ENCODE data around the gene ATP8A2.

Gene ATP8A2

GRCh38 chr13:25967144-25967543 lies 595.4 kb downstream of the ATP8A2 start:
- no peak for DNase-seq (ENCODE audit: low read depth)

DNA sequence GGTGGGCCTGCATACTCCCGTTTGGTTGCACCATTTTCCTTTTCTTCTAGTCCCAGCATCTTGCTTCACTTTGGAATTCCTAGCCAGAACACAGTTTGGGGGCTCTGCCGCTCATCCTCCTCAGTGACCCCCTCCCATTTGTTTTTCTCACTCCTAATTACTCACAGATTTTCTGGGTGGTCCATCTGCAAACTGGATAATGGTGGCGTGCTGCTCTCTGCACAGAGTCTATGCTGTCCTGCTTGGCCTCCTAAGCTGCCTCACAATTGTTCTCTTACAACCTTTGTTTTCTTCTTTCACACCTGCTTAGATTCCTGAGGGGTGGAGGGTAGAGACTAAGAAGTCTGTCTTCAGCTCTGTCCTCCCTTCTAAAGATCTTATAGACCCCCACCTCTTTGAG lies 599.3 kb downstream of the ATP8A2 start:
- no peak for DNase-seq (ENCODE audit: low read depth)

GRCh38 chr13:25971459-25972145 lies 599.8 kb downstream of the ATP8A2 start:
- DNase-seq (ENCODE audit: low read depth): no peak

DNA sequence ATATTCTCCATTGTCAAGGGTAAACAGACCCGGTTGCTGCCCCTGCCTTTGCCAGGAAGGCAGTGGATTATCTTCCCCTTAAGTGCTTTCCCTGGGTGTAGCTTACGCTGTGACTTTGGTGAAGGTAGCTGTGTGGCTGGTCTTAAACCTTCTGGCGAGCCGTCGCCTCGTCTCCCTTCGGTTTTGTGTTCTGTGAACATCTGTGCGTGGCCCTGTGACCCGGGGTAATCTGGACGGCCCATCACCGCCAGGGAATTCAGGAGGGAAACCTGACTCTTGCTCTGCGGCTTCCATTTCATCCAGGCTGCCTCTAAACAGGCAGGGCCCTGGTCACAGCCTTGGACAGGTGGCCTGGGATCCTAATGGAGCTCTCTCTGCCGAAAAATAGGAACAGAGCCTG lies 601.3 kb downstream of the ATP8A2 start:
- no peak for DNase-seq (ENCODE audit: low read depth)

- DNase-seq (ENCODE audit: low read depth): no peak
Observed at GRCh38 chr13:25973576-25973975, 601.8 kb downstream of the ATP8A2 start.

GRCh38 chr13:25977216-25977615 lies 605.4 kb downstream of the ATP8A2 start:
- DNase-seq (ENCODE audit: low read depth): no peak

GRCh38 chr13:25977671-25978070 lies 605.9 kb downstream of the ATP8A2 start:
- DNase-seq (ENCODE audit: low read depth): no peak

DNA sequence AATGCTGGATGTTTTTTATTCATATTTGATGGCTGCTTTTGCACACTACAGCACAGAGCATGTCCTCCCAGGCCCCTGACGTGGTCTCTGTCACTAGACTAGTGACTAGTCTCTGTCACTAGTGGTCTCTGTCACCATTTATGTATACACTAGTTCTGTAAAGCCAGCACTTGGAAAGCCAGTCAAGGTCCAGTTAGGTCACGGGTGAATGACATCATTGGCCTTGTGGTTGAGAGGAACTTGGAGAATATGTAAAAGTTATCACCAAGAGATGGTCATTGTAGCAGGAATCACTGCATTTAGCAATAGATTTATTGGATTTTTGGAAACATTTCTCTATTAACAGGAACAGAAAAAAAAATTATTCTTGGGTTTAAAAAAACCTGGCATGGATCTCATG lies 607.2 kb downstream of the ATP8A2 start:
- no peak for DNase-seq (ENCODE audit: low read depth)

GRCh38 chr13:25979371-25979770 lies 607.6 kb downstream of the ATP8A2 start:
- no peak for DNase-seq (ENCODE audit: low read depth)

GRCh38 chr13:25980255-25980654 lies 608.5 kb downstream of the ATP8A2 start:
- no peak for DNase-seq (ENCODE audit: low read depth)

DNA sequence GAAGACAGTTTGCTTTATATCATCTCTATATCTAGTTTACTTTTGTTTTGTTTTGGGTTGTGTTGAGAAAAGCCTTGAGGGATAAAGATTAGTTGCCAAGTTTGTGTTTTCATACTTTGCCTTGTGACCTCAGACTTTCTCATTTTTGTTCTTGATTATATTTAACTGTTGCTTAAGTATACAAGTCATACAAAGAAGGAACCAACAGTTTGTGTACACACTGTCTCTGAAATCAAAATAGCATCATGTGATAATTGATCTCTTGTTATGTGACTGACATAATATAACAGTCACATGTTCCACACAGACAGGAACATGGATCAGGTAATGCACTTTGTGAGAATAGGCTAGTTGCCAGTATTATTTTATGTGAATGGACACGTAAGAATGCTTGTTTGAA lies 609.3 kb downstream of the ATP8A2 start:
- no peak for DNase-seq (ENCODE audit: low read depth)

DNA sequence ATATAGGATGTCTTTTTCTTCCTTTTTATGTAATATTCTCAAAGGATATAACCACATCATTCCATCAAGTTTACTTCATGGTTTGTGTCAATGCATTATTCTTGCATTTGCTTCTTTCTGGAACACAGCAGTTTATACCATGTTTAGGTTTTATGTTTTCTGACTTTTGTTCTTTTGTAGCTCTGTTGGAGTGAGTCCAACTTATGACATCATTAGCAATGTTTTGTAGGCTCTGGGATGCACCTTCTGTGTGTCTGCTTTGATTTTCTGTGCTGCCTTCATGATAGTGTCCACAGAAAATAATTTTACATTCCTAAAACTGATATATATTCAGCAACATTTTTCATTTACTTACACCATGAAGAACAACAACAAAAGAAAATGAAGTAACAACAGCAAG lies 611.1 kb downstream of the ATP8A2 start:
- DNase-seq (ENCODE audit: low read depth): no peak

DNA sequence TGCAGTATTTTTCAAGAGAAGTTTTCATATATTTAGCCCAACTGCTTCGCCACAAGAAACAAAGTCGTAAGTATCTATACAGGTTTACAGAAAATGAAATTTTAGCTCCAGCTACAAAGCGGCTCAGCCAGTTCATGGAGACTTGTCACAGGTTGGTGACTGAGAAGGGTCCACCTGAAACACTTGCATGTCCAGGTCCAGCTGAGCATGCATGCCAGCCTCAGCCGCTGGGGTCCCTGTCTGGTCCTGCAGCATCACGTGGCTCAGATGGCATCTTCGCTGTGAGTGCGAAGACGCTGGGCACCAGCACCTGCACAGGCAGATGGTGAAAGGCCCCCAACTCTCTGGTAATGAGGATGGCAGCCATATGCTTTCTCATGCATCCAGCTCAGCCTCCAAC lies 616.2 kb downstream of the ATP8A2 start:
- no peak for DNase-seq (ENCODE audit: low read depth)

GRCh38 chr13:25988661-25989060 lies 616.9 kb downstream of the ATP8A2 start:
- no peak for DNase-seq (ENCODE audit: low read depth)

- DNase-seq (ENCODE audit: low read depth): no peak
Observed at GRCh38 chr13:25990801-25991200, 619.0 kb downstream of the ATP8A2 start.

DNA sequence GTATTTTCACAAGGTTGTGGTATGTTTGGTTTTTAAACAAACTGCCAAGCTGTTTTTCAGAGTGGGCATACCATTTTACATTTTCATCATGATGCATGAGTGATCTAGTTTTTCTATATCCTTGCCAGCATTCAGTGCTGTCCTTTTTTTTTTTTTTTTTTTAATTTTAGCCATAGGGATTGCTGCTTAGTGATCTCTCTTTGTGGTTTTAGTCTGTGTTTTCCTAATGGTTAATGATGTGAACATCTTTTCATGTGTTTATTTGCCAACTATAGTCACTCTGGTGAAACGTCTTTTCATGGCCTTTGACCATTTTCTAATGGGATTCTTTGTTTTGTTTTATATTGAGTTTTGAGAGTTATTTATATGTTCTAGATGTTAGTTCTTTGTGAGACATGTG lies 620.3 kb downstream of the ATP8A2 start:
- no peak for DNase-seq (ENCODE audit: low read depth)

- DNase-seq (ENCODE audit: low read depth): no peak
Observed at GRCh38 chr13:26007261-26008125, 635.7 kb downstream of the ATP8A2 start.

GRCh38 chr13:26010487-26011207 lies 638.9 kb downstream of the ATP8A2 start:
- DNase-seq (ENCODE audit: low read depth): no peak

- no peak for DNase-seq (ENCODE audit: low read depth)
Observed at GRCh38 chr13:26011208-26011573, 639.4 kb downstream of the ATP8A2 start.

DNA sequence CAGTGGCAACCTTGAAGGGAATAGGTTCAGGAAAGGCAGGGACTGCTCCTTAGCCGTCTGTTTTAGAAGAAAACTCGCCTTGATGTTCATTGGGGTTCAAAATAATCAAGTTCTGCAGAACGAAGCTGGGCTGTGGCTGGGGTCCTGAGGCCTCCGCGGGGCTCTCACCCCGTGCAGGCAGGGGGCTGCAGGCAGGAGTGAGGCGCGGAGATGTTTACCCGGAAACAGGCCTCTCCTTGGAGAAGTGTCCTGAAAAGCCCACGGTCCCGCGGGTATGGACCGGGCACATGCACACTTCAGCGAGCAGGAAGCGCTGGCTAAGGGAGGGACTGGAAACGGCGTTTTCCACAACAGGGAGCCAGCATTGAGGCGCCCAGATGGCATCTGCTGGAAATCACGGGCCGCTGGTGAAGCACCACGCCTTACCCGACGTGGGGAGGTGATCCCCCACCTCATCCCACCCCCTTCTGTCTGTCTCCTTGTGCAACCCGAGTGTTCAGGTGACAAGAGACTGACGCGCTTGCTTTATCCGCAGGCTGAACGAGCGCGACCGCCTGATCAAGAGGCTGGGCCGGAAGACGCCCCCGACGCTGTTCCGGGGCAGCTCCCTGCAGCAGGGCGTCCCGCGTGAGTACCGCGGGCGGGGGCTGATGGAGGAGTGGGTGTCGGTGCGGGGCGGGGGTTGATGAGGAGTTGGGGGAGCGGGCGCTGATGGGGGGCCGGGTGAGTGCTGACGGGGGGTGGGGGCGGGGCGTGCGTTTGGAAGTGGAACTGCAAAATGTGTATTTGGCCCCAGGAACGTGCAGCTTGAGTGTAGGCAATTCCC lies 640.4 kb downstream of the ATP8A2 start:
- peak; percentile 47 for DNase-seq (ENCODE audit: low read depth)

DNA sequence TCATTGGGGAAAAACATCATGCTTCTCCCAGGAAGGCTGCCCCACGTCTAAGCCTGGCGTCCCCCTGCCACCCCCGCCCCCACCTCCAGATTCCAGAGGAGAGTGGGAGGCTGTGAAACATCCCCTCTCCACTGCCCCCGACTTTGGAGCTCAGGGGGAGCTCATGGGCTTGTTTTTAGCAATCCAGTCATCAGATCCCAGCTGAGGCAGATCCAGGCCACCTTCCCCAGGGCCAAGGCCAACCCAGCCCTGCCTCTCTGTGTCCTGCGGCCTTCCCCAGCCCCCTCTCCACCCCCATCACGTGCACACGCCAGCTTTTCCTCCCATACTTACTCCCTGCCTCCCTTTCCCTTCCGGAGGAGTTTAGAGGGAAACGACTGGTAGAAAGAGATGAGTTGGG lies 641.2 kb downstream of the ATP8A2 start:
- no peak for DNase-seq (ENCODE audit: low read depth)

Measured in stimulated activated CD8-positive, alpha-beta memory T cell treated with anti-CD3 and anti-CD28 coated beads, Interleukin-12 subunit alpha, Interleukin-12 subunit beta, amount 100 ng/mL, for 4 hours (primary cell).